Activated CD8-positive, alpha-beta memory T cell treated with anti-CD3 and anti-CD28 coated beads, Interleukin-2, amount 10 ng/mL, durations not matched to agents 7 days and 5 days (primary cell): ENCODE data around the gene NCAM2. TPM values are rescaled to one million over a fixed set of nuclear protein-coding genes. Genes with fewer than 3 reads are reported as not detected.
"Not testable (repeated sequence)": the region's sequence is repeated elsewhere in the genome, so short reads cannot be mapped to it uniquely, and the experiment has no call there.

Source experiments
- ATAC-seq: fragments of 150-1000 bp; cut with Tn5 transposase; one replicate; pipeline ENCODE4 v1.10.0; 2021; ENCODE audit warnings: moderate library complexity
- CTCF ChIA-PET: fragments of 350-600 bp; sonication (Branson Sonifier 250); formaldehyde crosslinking; loops from one replicate; lab custom pipeline; 2021; ENCODE audit warnings: antibody characterized with exemption; lab: Charles Lee
- DNase-seq: peaks from one replicate; pipeline ENCODE4 v3.0.0-alpha.2; 2020
- H3K27ac Mint-ChIP-seq: one replicate; pipeline ENCODE4 v1.8.0; 2021; ENCODE audit warnings: mild to moderate bottlenecking, mixed read lengths
- H3K27me3 Mint-ChIP-seq: one replicate; pipeline ENCODE4 v1.8.0; 2021; ENCODE audit warnings: mixed read lengths
- H3K36me3 Mint-ChIP-seq: one replicate; pipeline ENCODE4 v1.8.0; 2021; ENCODE audit warnings: mild to moderate bottlenecking, mixed read lengths
- H3K4me1 Mint-ChIP-seq: one replicate; pipeline ENCODE4 v1.8.0; 2021; ENCODE audit warnings: mixed read lengths
- H3K4me3 Mint-ChIP-seq: one replicate; pipeline ENCODE4 v1.8.0; 2021; ENCODE audit warnings: mild to moderate bottlenecking, moderate library complexity, mixed read lengths
- H3K9me3 Mint-ChIP-seq: one replicate; pipeline ENCODE4 v1.8.0; 2022; ENCODE audit warnings: low read depth, mixed read lengths
- total RNA-seq, 2 experiments: library from RNA; stranded (reverse); gene quantifications; one replicate each; pipeline ENCODE4 v1.2.3, GENCODE V29; 2021

The NCAM2 gene
- total RNA-seq, 2 experiments from 2014 or later, result not detected

DNA sequence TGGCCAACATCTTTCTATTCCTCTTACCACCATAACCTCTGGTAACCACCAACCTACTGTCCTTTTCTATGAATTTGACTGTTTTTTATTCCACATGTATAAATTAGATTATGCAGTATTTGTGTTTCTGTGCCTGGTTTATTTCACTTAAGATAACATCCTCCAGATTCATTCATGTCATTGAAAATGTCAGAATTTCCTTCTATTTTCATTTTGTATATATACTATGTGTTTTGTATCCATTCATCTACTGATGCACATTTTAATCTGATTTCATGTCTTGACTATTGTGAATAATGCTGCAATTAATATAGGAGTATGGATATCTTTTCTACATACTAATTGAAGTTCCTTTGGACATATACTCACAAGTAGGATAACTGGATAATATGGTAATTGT, 403.2 kb downstream of the NCAM2 start:
- Mint-ChIP-seq H3K27me3 (no peaks in the 10 kb centered on the region), H3K36me3 (no peaks in the 10 kb centered on the region), H3K9me3 (peaks cover 8% of the 10 kb centered on the region), H3K4me1 (no peaks in the 10 kb centered on the region), H3K4me3 (no peak overlapping the region), H3K27ac (no peak overlapping the region)
- no peak for DNase-seq
- no peak for ATAC-seq
- CTCF ChIA-PET, result no interaction called here

DNA sequence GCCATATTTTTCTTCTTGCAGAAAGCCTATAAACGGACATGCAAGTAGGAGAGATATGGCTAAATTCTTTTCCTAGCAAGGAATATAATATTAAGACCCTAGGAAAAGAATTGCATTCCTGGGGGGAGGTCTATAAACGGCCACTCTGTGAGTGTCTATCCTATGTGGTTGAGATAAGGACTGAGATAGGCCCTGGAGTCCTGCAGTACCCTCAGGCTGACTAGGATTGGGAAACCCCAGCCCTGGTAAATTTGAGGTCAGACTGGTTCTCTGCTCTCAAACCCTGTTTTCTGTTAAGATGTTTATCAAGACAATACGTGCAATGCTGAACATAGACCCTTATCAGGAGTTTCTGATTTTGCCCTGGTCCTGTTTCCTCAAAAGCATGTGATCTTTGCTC, 404.0 kb downstream of the NCAM2 start:
- H3K27me3 Mint-ChIP-seq, H3K9me3 Mint-ChIP-seq, ATAC-seq, H3K4me3 Mint-ChIP-seq, H3K36me3 Mint-ChIP-seq, H3K27ac Mint-ChIP-seq, DNase-seq, H3K4me1 Mint-ChIP-seq, CTCF ChIA-PET: not testable (repeated sequence)

DNA sequence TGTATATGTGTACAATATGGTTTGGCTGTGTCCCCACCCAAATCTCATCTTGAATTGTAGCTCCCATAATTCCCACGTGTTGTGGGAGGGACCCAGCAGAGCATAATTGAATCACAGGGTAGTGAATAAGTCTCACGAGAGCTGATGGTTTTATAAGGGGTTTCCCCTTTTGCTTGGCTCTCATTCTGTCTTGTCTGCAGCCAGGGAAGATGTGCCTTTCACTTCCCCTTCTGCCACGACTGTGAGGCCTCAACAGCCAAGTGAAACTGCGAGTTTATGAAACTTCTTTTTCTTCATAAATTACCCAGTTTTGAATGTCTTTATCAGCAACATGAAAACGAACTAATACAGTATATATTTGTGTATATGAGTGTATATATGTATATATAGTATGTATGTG, 406.1 kb downstream of the NCAM2 start:
- H3K27me3 Mint-ChIP-seq, H3K4me3 Mint-ChIP-seq, H3K36me3 Mint-ChIP-seq, H3K9me3 Mint-ChIP-seq, DNase-seq, H3K27ac Mint-ChIP-seq, CTCF ChIA-PET, ATAC-seq, H3K4me1 Mint-ChIP-seq: not testable (repeated sequence)

DNA sequence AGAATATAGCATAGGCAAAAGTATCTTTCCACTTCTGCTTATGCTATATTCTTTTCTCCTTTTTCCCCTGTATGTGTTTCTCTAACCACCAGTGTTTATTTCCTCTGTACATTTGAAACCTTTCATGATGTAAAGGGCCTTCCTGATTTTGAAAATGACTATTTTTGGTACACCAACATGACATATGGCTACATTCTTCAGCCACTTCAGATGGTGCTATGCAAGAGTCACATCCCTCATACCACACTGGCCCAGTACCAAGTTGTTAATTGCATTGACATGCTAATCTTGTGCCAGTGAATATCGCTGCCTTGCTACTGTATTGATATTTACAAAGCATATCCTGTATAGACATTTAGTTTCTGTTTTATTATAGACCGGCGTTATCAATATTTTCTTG, 408.7 kb downstream of the NCAM2 start:
- Mint-ChIP-seq H3K36me3 (no peaks in the 10 kb centered on the region), H3K9me3 (peaks cover 3% of the 10 kb centered on the region), H3K27ac (no peak overlapping the region), H3K27me3 (no peaks in the 10 kb centered on the region), H3K4me3 (no peak overlapping the region), H3K4me1 (no peaks in the 10 kb centered on the region)
- CTCF ChIA-PET, result no interaction called here
- ATAC-seq (no peak), DNase-seq (no peak)

DNA sequence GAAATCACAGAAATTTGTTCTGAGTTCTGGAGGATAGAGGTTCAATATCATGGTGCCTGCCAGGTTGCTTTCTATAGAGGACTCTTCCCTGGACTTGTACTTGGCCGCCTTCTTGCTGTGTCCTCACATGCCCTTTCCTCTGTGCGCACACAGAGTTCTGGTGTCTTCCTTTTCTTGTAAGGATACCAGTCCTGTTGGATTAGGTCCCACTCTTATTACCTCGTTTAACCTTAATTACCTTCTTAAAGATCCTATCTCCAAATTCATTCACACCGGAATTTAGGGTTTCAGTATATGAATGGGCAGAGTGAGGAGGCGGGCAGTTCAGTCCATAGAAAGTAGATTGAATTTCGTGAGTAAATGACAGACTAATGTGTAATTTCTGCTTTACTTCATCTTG, 413.9 kb downstream of the NCAM2 start:
- Mint-ChIP-seq H3K4me3 (no peak overlapping the region), H3K27ac (no peak overlapping the region), H3K36me3 (no peaks in the 10 kb centered on the region), H3K9me3 (peaks cover 4% of the 10 kb centered on the region), H3K4me1 (no peaks in the 10 kb centered on the region), H3K27me3 (no peaks in the 10 kb centered on the region)
- DNase-seq (no peak), ATAC-seq (no peak)
- CTCF ChIA-PET, result no interaction called here

DNA sequence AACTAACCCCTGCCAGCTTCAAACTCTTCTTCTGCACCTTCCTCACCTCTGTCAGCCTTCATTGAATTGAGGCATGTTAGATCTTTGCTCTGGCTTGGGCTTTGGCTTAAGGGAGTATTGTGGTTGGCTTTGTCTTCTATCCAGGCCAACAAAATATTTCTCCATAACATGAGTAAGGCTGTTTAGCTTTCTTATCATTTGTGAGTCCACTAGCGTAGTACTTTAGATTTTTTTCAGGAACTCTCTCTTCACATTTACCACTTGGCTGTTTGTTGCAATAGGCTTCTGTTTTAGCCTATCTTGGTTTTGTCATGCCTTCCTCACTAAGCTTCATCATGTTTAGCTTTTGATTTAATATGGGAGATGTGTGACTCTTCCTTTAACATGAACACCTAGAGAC, 417.5 kb downstream of the NCAM2 start:
- no peak overlapping the region for H3K4me3 Mint-ChIP-seq
- no peak overlapping the region for H3K27ac Mint-ChIP-seq
- no peak for ATAC-seq
- CTCF ChIA-PET, result no interaction called here
- peaks cover 6% of the 10 kb centered on the region for H3K9me3 Mint-ChIP-seq
- H3K36me3 Mint-ChIP-seq, result no peaks in the 10 kb centered on the region
- DNase-seq, result no peak
- no peaks in the 10 kb centered on the region for H3K27me3 Mint-ChIP-seq
- no peaks in the 10 kb centered on the region for H3K4me1 Mint-ChIP-seq

DNA sequence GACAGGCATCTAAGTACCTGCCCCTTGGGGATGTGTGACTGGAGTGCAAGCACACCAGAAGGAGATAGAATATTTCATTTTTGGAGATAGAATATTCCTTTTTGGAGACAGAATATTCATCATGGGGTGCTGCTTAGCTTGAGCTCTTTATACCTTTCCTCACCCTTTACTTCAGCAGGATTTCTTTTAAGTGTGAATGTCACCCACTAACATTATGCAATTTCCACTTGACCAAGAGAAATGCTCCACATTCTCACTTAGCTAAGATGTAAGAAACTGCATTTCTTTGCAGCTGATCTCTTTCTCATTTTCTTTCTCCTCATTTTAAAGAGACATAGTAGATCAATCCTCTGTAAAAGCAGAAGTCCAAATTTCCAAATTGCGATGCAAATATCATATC, 436.7 kb downstream of the NCAM2 start:
- H3K27me3 Mint-ChIP-seq, result no peaks in the 10 kb centered on the region
- DNase-seq (no peak), ATAC-seq (no peak)
- no peak overlapping the region for H3K4me3 Mint-ChIP-seq
- peaks cover 5% of the 10 kb centered on the region for H3K9me3 Mint-ChIP-seq
- no peaks in the 10 kb centered on the region for H3K4me1 Mint-ChIP-seq
- CTCF ChIA-PET, result no interaction called here
- no peaks in the 10 kb centered on the region for H3K36me3 Mint-ChIP-seq
- H3K27ac Mint-ChIP-seq, result no peak overlapping the region

DNA sequence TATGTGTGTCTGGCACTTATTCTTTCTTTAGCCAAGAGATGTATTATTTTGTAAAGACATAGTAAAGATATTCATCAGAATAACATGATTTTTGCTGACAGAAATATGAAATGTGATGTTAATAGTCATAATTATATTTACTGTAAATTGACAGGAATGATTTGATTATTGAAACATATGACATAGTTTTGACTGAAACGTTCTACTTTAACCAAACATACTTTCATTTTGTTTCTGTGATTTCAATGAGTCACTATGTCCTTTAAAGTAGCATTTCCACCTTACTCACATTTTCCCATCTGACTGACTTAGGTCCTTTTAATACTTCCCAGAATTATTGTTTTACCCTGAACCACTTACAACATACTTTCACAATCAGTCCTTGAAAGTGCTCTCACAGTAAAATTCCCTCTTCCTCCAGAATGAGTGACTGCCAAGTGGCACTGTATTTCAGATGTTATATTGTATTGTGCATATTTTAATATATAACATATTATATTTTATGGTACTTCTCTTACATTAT, 437.9 kb downstream of the NCAM2 start:
- CTCF ChIA-PET, result no interaction called here
- no peaks in the 10 kb centered on the region for H3K36me3 Mint-ChIP-seq
- H3K4me1 Mint-ChIP-seq, result no peaks in the 10 kb centered on the region
- H3K9me3 Mint-ChIP-seq, result peaks cover 5% of the 10 kb centered on the region
- DNase-seq, result no peak
- no peak overlapping the region for H3K4me3 Mint-ChIP-seq
- H3K27ac Mint-ChIP-seq, result no peak overlapping the region
- no peak for ATAC-seq
- H3K27me3 Mint-ChIP-seq, result no peaks in the 10 kb centered on the region

DNA sequence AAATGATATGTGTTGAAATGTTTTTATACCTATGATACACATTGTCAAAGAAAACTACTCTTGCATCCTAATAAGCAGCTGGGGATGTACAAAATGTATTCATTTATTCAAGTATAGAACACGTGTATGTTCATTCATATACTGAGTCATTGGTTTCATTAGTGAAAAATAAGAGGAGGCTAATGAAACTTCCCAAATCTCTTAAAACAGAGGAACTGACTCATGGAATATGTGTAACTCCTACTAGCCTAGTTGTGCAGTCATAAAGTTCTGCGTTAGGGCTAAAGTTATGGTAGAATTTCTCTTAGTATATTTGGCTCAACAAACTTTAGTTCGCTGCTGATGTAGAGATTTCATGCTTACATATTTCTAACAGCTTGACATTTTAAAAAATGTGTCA, 441.6 kb downstream of the NCAM2 start:
- H3K27ac Mint-ChIP-seq, result no peak overlapping the region
- no peak for ATAC-seq
- no peaks in the 10 kb centered on the region for H3K27me3 Mint-ChIP-seq
- no peak overlapping the region for H3K4me3 Mint-ChIP-seq
- CTCF ChIA-PET, result no interaction called here
- no peak for DNase-seq
- H3K9me3 Mint-ChIP-seq, result peaks cover 13% of the 10 kb centered on the region
- H3K36me3 Mint-ChIP-seq, result no peaks in the 10 kb centered on the region
- H3K4me1 Mint-ChIP-seq, result no peaks in the 10 kb centered on the region

DNA sequence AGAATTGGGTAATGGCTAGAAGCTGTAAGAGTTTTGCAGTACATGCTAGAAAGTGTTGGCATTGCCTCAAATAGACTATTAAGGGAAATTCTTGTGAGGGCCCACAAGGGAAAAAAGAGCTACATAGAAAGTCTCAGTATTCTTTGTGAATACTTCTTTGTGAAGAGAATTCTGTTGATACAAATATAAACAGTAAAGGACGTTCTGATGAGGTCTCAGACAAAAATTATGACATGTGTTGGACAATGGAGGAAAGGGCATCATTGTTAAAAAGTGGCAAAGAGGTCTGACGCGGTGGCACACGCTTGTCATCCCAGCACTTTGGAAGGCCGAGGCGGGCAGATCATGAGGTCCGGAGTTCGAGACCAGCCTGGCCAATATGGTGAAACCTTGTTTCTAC, 458.9 kb downstream of the NCAM2 start:
- DNase-seq (no peak), ATAC-seq (no peak)
- Mint-ChIP-seq H3K36me3 (no peaks in the 10 kb centered on the region), H3K4me1 (no peaks in the 10 kb centered on the region), H3K27me3 (no peaks in the 10 kb centered on the region), H3K9me3 (peaks cover 9% of the 10 kb centered on the region), H3K27ac (no peak overlapping the region), H3K4me3 (no peak overlapping the region)
- CTCF ChIA-PET, result no interaction called here

DNA sequence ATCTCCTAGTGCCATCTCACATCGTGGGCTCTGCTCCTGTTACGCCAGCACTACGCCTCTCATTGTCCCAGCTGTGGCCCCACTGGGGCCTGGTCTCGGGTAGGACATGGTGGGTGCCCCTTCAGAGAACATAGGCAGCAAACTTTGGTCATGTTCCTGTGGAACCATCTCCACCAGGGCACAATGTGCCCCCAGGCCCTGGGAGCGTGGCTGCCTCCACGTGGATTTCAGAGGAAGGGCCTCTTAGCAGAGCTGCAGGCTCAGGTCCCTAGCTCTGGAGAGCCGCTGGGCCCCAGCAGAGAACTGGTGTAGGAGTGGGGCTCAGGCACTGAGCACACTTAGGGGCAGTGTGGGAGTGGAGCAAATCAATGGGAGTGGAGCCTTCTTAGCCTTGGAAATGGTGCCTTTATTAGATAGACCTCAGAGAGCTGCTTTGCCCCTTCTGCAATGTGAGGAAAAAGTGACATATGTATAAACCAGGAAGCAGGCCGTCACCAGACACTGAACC, 460.0 kb downstream of the NCAM2 start:
- Mint-ChIP-seq H3K27me3 (no peaks in the 10 kb centered on the region), H3K27ac (no peak overlapping the region), H3K9me3 (peaks cover 7% of the 10 kb centered on the region), H3K4me1 (no peaks in the 10 kb centered on the region), H3K36me3 (no peaks in the 10 kb centered on the region), H3K4me3 (no peak overlapping the region)
- DNase-seq (no peak), ATAC-seq (no peak)
- CTCF ChIA-PET, result no interaction called here

DNA sequence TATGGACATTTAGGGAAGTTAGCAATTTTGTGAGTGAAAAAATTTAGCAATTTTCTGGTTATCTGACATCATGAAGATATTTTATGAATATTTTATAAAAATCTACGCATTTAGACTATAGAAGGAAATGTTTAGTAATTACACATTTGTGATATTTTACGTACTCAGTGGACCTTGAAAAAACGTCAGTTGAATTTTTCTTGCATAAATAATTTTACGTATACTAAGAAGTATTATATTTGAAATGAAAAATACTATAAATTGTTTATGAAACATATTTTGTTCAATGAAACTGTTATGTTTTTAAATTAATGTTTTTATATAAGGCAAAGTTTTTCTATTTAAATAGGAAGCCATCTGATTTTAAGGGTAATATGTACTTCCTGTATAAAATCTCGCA, 462.8 kb downstream of the NCAM2 start:
- DNase-seq (no peak), ATAC-seq (no peak)
- Mint-ChIP-seq H3K36me3 (no peaks in the 10 kb centered on the region), H3K27me3 (no peaks in the 10 kb centered on the region), H3K4me1 (no peaks in the 10 kb centered on the region), H3K27ac (no peak overlapping the region), H3K9me3 (peaks cover 7% of the 10 kb centered on the region), H3K4me3 (no peak overlapping the region)
- CTCF ChIA-PET, result no interaction called here

DNA sequence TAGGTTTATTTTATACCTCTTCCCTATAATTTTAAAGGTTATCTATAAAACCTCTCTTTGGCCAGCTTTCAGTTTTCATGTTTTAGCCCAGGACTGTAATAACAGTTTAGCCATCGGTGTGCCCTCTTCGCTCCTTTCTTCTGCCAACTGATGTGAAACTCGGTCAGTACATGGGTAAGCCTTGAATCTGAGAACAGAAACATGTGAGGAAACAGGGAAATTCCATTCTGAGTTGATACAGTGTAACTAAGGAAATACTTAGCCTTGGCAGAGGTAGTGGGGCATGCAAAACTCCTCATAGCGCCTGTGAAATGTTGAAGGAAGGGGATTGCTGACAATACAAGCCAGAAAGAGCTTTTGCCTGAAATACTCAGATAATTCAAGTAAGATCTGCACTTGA, 465.2 kb downstream of the NCAM2 start:
- no peaks in the 10 kb centered on the region for H3K4me1 Mint-ChIP-seq
- no peaks in the 10 kb centered on the region for H3K36me3 Mint-ChIP-seq
- H3K4me3 Mint-ChIP-seq, result no peak overlapping the region
- no peak for ATAC-seq
- H3K27ac Mint-ChIP-seq, result no peak overlapping the region
- no peak for DNase-seq
- CTCF ChIA-PET, result no interaction called here
- peaks cover 6% of the 10 kb centered on the region for H3K9me3 Mint-ChIP-seq
- H3K27me3 Mint-ChIP-seq, result no peaks in the 10 kb centered on the region

DNA sequence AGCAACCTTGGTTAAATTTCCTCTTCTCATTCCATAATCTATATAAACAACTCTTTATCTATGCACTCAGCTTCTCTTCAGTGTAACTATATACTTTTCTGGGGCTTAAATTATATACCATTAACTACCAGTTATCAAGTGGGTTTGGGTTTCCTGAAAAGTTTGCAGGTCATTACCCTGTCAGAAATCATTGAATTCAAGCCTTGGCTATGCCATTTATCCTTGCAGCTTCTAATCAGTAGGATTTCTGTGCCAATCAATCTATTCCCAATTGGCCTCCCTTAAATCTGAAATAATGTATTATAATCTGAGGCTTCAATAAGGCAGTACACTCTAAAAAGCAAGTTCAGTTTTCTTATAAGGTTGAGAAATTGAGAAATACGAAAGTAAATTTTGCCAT, 466.5 kb downstream of the NCAM2 start:
- CTCF ChIA-PET, result no interaction called here
- peaks cover 6% of the 10 kb centered on the region for H3K9me3 Mint-ChIP-seq
- no peaks in the 10 kb centered on the region for H3K36me3 Mint-ChIP-seq
- H3K27me3 Mint-ChIP-seq, result no peaks in the 10 kb centered on the region
- ATAC-seq, result no peak
- no peak overlapping the region for H3K4me3 Mint-ChIP-seq
- no peaks in the 10 kb centered on the region for H3K4me1 Mint-ChIP-seq
- no peak for DNase-seq
- H3K27ac Mint-ChIP-seq, result no peak overlapping the region

DNA sequence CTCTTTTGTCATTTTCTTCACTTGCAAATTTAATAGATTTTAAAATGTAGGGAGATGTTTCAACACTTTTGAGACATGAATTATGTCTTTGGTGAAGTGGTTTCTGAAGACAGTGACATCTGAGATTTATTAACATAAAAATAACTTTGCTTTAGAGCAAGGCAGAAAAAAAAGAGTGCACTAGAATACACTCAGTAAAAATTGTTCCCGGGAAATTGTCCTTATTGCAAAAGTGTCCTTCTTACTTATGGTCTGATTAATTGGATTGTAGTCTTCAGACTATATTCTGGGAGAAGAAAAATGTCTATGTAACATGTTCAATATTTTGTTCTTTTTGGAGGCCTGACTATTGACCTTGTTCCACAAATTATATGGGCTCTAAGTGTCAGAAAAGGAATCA, 468.5 kb downstream of the NCAM2 start:
- Mint-ChIP-seq H3K4me3 (no peak overlapping the region), H3K9me3 (peaks cover 6% of the 10 kb centered on the region), H3K4me1 (no peaks in the 10 kb centered on the region), H3K36me3 (no peaks in the 10 kb centered on the region), H3K27me3 (no peaks in the 10 kb centered on the region), H3K27ac (no peak overlapping the region)
- ATAC-seq (no peak), DNase-seq (no peak)
- CTCF ChIA-PET, result no interaction called here
